Mesenchymal stem cell (in vitro differentiated cells and primary cell): ENCODE results near the gene SPATA12. TPM values are rescaled to one million over a fixed set of nuclear protein-coding genes. Genes with fewer than 3 reads are reported as not detected.

Source experiments
- DNase-seq: peaks from one replicate; pipeline ENCODE4 v3.0.0-alpha.2; 2013
- H2AFZ ChIP-seq: one replicate; pipeline ENCODE4 v1.6.1; 2013; ENCODE audit warnings: low read depth, mild to moderate bottlenecking, control low read depth, inconsistent platforms, low read length, moderate library complexity
- H2AK5ac ChIP-seq: 2 replicates; pipeline ENCODE4 v1.6.1; 2013; ENCODE audit warnings: low read length, moderate library complexity, mild to moderate bottlenecking, inconsistent platforms; ENCODE audit not compliant: severe bottlenecking
- H2BK120ac ChIP-seq: one replicate; pipeline ENCODE4 v1.6.1; 2013; ENCODE audit warnings: low read depth, mild to moderate bottlenecking, inconsistent platforms, low read length, moderate library complexity
- H2BK12ac ChIP-seq, 2 experiments: one replicate each; pipeline ENCODE4 v1.6.1; 2013; ENCODE audit warnings: inconsistent platforms in 2 of 2, low read length in 2 of 2, mild to moderate bottlenecking in 2 of 2, moderate library complexity in 2 of 2, control low read depth in 1 of 2
- H2BK15ac ChIP-seq: one replicate; pipeline ENCODE4 v1.6.1; 2013; ENCODE audit warnings: mild to moderate bottlenecking, low read depth, inconsistent platforms; ENCODE audit not compliant: poor library complexity, severe bottlenecking
- H2BK5ac ChIP-seq: 2 replicates; pipeline ENCODE4 v1.6.1; 2013; ENCODE audit warnings: low read depth, mild to moderate bottlenecking, low read length, control low read depth, inconsistent platforms; ENCODE audit not compliant: poor library complexity, severe bottlenecking
- H3K14ac ChIP-seq, 2 experiments: one replicate each; pipeline ENCODE4 v1.6.1; 2013; ENCODE audit warnings: inconsistent platforms in 2 of 2, low read length in 2 of 2, control low read depth in 1 of 2, mild to moderate bottlenecking in 1 of 2, moderate library complexity in 1 of 2
- H3K18ac ChIP-seq, 2 experiments: one replicate each; pipeline ENCODE4 v1.6.1; 2013; ENCODE audit warnings: inconsistent platforms in 2 of 2, low read length in 2 of 2, control low read depth in 1 of 2, low read depth in 1 of 2, mild to moderate bottlenecking in 1 of 2
- H3K23ac ChIP-seq, 2 experiments: one replicate each; pipeline ENCODE4 v1.6.1; 2013; ENCODE audit warnings: inconsistent platforms in 2 of 2, low read length in 2 of 2, mild to moderate bottlenecking in 2 of 2, moderate library complexity in 2 of 2, control low read depth in 1 of 2
- H3K27ac ChIP-seq: 2 replicates; pipeline ENCODE4 v1.5.1; 2013; ENCODE audit warnings: mild to moderate bottlenecking, moderate library complexity, low read length, control low read depth, inconsistent platforms; ENCODE audit not compliant: poor library complexity, severe bottlenecking
- H3K27me3 ChIP-seq, 2 experiments: 2 replicates each; pipeline versions ENCODE4 v1.6.1 to v1.7.0; 2013; ENCODE audit warnings: low read length in 2 of 2, mild to moderate bottlenecking in 2 of 2, moderate library complexity in 2 of 2, control low read depth in 1 of 2, inconsistent platforms in 1 of 2; ENCODE audit not compliant: control insufficient read depth in 1 of 2, insufficient read depth in 1 of 2
- H3K36me3 ChIP-seq, 2 experiments: 2 replicates each; pipeline versions ENCODE4 v1.6.1 to v1.7.0; 2013; ENCODE audit warnings: low read length in 2 of 2, control low read depth in 1 of 2, inconsistent platforms in 1 of 2, low read depth in 1 of 2, mild to moderate bottlenecking in 1 of 2; ENCODE audit not compliant: insufficient read depth in 2 of 2, control insufficient read depth in 1 of 2
- H3K4ac ChIP-seq, 2 experiments: one replicate each; pipeline ENCODE4 v1.6.1; 2013; ENCODE audit warnings: inconsistent platforms in 2 of 2, low read length in 2 of 2, mild to moderate bottlenecking in 2 of 2, moderate library complexity in 2 of 2, control low read depth in 1 of 2, low read depth in 1 of 2
- H3K4me1 ChIP-seq: 2 replicates; pipeline ENCODE4 v1.6.1; 2013; ENCODE audit warnings: low read depth, low read length, control low read depth; ENCODE audit not compliant: control insufficient read depth, insufficient read depth
- H3K4me2 ChIP-seq: 2 replicates; pipeline ENCODE4 v1.6.1; 2013; ENCODE audit warnings: low read length, mild to moderate bottlenecking, inconsistent platforms; ENCODE audit not compliant: poor library complexity, severe bottlenecking
- H3K4me3 ChIP-seq, 2 experiments: 2 replicates each; pipeline versions ENCODE4 v1.5.1 to v1.7.0; 2013; ENCODE audit warnings: low read length in 2 of 2, mild to moderate bottlenecking in 2 of 2, control low read depth in 1 of 2, low read depth in 1 of 2; ENCODE audit not compliant: insufficient read depth in 1 of 2
- H3K79me1 ChIP-seq: replicated peaks from 2 replicates; pipeline ENCODE4 v1.6.1; 2013; ENCODE audit warnings: mild to moderate bottlenecking, control low read depth, low read length, inconsistent platforms; ENCODE audit not compliant: poor library complexity, severe bottlenecking
- H3K9ac ChIP-seq: 2 replicates; pipeline ENCODE4 v1.7.0; 2013; ENCODE audit warnings: mild to moderate bottlenecking, low read length, moderate library complexity
- H3K9me3 ChIP-seq: 2 replicates; pipeline ENCODE4 v1.7.0; 2013; ENCODE audit warnings: mild to moderate bottlenecking, low read length; ENCODE audit not compliant: control insufficient read depth
- H4K8ac ChIP-seq: one replicate; pipeline ENCODE4 v1.6.1; 2013; ENCODE audit warnings: inconsistent platforms, mild to moderate bottlenecking, low read length, moderate library complexity
- H4K91ac ChIP-seq: one replicate; pipeline ENCODE4 v1.6.1; 2013; ENCODE audit warnings: mild to moderate bottlenecking, low read length, inconsistent platforms
- WGBS: methylation state at CpG from one replicate; pipeline ENCODE4 v1.1.7; 2013; ENCODE audit warnings: mixed read lengths; 5-methylcytosine and 5-hydroxymethylcytosine counted together
- polyA plus RNA-seq, 2 experiments: library from polyadenylated mRNA; stranded (reverse); fragments of 200-250 nt; gene quantifications; one replicate each; pipeline ENCODE4 v1.2.3, GENCODE V29; 2013

Gene SPATA12
- not detected for polyA plus RNA-seq (2013, experiment 1 of 2)
- polyA plus RNA-seq (2013, experiment 2 of 2), result 0.03 TPM

DNA sequence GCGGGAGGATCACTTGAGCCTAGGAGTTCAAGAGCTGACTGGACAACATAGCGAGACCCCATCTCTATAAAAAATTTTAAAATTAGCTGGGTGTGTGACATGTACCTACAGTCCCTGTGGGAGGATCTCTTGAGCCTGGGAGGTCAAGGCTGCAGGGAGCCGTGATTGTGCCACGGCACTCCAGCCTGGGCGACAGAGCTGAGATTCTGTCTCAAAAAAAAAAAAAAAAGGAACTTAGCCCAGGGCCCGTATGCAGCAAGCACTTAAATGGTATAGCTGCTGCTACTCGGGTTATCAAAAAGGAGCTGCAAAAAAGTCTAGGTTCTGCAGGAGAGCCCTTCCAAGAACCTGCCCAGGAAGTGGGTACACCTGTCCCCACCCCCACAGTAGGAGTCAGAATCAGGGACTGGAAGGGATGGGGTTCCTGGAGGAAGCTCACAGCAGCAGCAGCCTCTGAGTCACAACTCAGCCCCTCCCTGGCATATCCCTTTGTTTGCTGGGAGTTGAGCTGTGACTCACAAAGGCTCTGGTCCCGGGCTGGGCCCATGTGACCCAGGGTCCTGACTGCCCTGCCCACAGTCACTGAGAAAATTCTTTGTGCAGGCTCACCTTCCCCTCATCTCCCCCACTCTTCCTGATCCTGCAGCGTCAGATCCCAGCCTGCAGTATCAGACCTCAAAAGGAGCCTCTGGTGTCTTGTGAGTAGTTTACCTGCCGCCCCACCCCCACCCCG lies at the start of gene SPATA12:
SPATA12 (plus strand) TSS at position 576 of the 733 bp plus-strand sequence. CDS start 13,031 bp downstream, outside the sequence.
- peak within 1 kb of the TSS; percentile 44 for H2AK5ac ChIP-seq
- H2BK5ac ChIP-seq, result no peak within 1 kb of the TSS
- peak within 1 kb of the TSS; percentile 6 to 64 for H3K18ac ChIP-seq

GRCh38 chr3:57011022-57011421 lies 49.4 kb upstream of the SPATA12 start:
- H2BK15ac ChIP-seq, result no peak overlapping the region
- WGBS, result 92% methylated on average over 12 of the region's 13 CpGs

More for the DNA sequence above, at the start of gene SPATA12:
- Histone ChIP-seq H2BK120ac (peak within 1 kb of the TSS; percentile 2), H3K23ac (no peak within 1 kb of the TSS), H2AFZ (peak within 1 kb of the TSS; percentile 32), H3K4me1 (peaks cover 10% of the 10 kb centered on the region), H3K4ac (peak within 1 kb of the TSS in 1 of 2 experiments; percentile 56), H3K4me2 (peak within 1 kb of the TSS; percentile 45), H3K27ac (no peak within 1 kb of the TSS), H3K4me3 (peak within 1 kb of the TSS in 1 of 2 experiments; percentile 26), H4K91ac (peak within 1 kb of the TSS; percentile 34), H4K8ac (peak within 1 kb of the TSS; percentile 81), H3K9ac (peak within 1 kb of the TSS; percentile 64), H3K27me3 (peaks cover 0 to 9% of the 10 kb centered on the region in 2 experiments), H2BK12ac (peak within 1 kb of the TSS in 1 of 2 experiments; percentile 90), H3K36me3 (peaks cover 0 to 3% of the 10 kb centered on the region in 2 experiments), H2BK15ac (no peak within 1 kb of the TSS), H3K14ac (peak within 1 kb of the TSS in 1 of 2 experiments; percentile 56), H3K79me1 (peaks cover 2% of the 10 kb centered on the region), H3K9me3 (no peaks in the 10 kb centered on the region)
- DNase-seq, result peak; percentile 86
- WGBS, result 53% methylated on average over 11 of the region's 11 CpGs

DNA sequence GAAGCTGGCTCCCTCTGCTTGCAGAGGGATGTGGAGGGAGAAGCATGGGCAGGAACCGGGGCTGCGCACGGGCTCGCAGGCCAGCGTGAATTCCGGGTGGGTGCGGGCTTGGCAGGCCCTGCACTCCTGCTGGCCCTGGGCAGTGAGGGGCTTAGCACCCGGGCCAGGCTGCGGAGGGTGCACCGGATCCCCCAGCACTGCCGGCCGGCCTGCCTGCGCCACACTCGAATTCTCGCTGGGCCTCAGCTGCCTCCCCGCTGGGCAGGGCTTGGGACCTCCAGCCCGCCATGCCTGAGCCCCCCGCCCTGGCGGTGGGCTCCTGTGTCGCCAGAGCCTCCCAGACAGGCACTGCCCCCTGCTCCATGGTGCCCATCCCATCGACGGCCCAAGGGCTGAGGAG lies 47.6 kb upstream of the SPATA12 start:
- H2BK15ac ChIP-seq, result no peak overlapping the region
- no peak overlapping the region for H2AK5ac ChIP-seq
- no peak overlapping the region for H3K4me2 ChIP-seq
- H3K18ac ChIP-seq, result no peak overlapping the region
- no peak overlapping the region for H2AFZ ChIP-seq
- H2BK120ac ChIP-seq, result no peak overlapping the region
- peaks cover 3 to 14% of the 10 kb centered on the region in 2 experiments for H3K36me3 ChIP-seq
- no peak overlapping the region for H4K91ac ChIP-seq
- peak overlapping the region in 1 of 2 experiments; percentile 19 for H3K4ac ChIP-seq
- H3K23ac ChIP-seq, result no peak overlapping the region
- H3K4me1 ChIP-seq, result peaks cover 12% of the 10 kb centered on the region
- H2BK12ac ChIP-seq, result no peak overlapping the region
- no peak overlapping the region for H4K8ac ChIP-seq
- H3K14ac ChIP-seq, result no peak overlapping the region
- DNase-seq, result no peak
- H3K27me3 ChIP-seq, result no peaks in the 10 kb centered on the region
- H3K4me3 ChIP-seq, result no peak overlapping the region
- no peaks in the 10 kb centered on the region for H3K9me3 ChIP-seq
- no peaks in the 10 kb centered on the region for H3K79me1 ChIP-seq
- H3K9ac ChIP-seq, result no peak overlapping the region
- no peak overlapping the region for H3K27ac ChIP-seq
- no peak overlapping the region for H2BK5ac ChIP-seq
- 97% methylated on average over 16 of the region's 22 CpGs for WGBS

More at GRCh38 chr3:57011022-57011421, 49.4 kb upstream of the SPATA12 start:
- no peak overlapping the region for H3K4ac ChIP-seq
- no peak overlapping the region for H3K9ac ChIP-seq
- H2AK5ac ChIP-seq, result no peak overlapping the region
- H3K27me3 ChIP-seq, result no peaks in the 10 kb centered on the region
- H3K18ac ChIP-seq, result peak overlapping the region in 1 of 2 experiments; percentile 7
- no peak overlapping the region for H4K91ac ChIP-seq
- peaks cover 11% of the 10 kb centered on the region for H3K4me1 ChIP-seq
- H2AFZ ChIP-seq, result no peak overlapping the region
- no peak overlapping the region for H3K14ac ChIP-seq
- H2BK120ac ChIP-seq, result no peak overlapping the region
- H3K27ac ChIP-seq, result no peak overlapping the region
- H3K4me3 ChIP-seq, result no peak overlapping the region
- H3K79me1 ChIP-seq, result no peaks in the 10 kb centered on the region
- peak overlapping the region in 1 of 2 experiments; percentile 12 for H2BK12ac ChIP-seq
- no peak for DNase-seq
- H3K9me3 ChIP-seq, result no peaks in the 10 kb centered on the region
- peaks cover 3 to 13% of the 10 kb centered on the region in 2 experiments for H3K36me3 ChIP-seq
- no peak overlapping the region for H4K8ac ChIP-seq
- no peak overlapping the region for H2BK5ac ChIP-seq
- no peak overlapping the region for H3K23ac ChIP-seq
- no peak overlapping the region for H3K4me2 ChIP-seq

DNA sequence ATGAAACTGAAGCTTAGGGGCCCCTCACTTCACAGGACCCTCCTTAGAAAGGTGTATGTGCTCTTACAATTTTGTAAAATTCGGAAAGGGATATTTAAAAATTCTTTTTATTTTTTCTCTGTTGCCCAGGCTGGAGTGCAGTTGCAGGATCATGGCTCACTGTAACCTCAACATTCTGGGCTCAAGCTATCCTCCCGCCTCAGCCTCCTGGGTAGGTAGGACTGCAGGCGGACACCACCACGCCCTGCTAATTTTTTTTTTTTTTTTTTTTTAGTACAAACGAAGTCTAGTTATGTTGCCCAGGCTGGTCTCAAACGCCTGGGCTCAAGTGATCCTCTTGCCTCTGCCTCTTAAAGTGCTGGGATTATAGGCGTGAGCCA lies 45.1 kb upstream of the SPATA12 start:
- no peak overlapping the region for H3K4me3 ChIP-seq
- H3K9me3 ChIP-seq, result no peaks in the 10 kb centered on the region
- H4K91ac ChIP-seq, result no peak overlapping the region
- no peak overlapping the region for H2BK120ac ChIP-seq
- H2BK12ac ChIP-seq, result no peak overlapping the region
- H3K27ac ChIP-seq, result no peak overlapping the region
- no peaks in the 10 kb centered on the region for H3K27me3 ChIP-seq
- H3K9ac ChIP-seq, result no peak overlapping the region
- H2AFZ ChIP-seq, result no peak overlapping the region
- H2BK15ac ChIP-seq, result no peak overlapping the region
- DNase-seq, result no peak
- H2AK5ac ChIP-seq, result no peak overlapping the region
- no peak overlapping the region for H3K14ac ChIP-seq
- no peaks in the 10 kb centered on the region for H3K79me1 ChIP-seq
- no peak overlapping the region for H2BK5ac ChIP-seq
- peaks cover 10% of the 10 kb centered on the region for H3K4me1 ChIP-seq
- 96% methylated on average over 7 of the region's 7 CpGs for WGBS
- H3K4me2 ChIP-seq, result no peak overlapping the region
- no peak overlapping the region for H3K23ac ChIP-seq
- peak overlapping the region in 1 of 2 experiments; percentile 17 for H3K18ac ChIP-seq
- H3K4ac ChIP-seq, result no peak overlapping the region
- peaks cover 3 to 20% of the 10 kb centered on the region in 2 experiments for H3K36me3 ChIP-seq
- no peak overlapping the region for H4K8ac ChIP-seq
